Astrocyte (in vitro differentiated cells and primary cell): ENCODE measurements around the gene UBE2G2. TPM values are rescaled to one million over a fixed set of nuclear protein-coding genes. Genes with fewer than 3 reads are reported as not detected.

Experiments used
- DNase-seq: peaks from one replicate; pipeline ENCODE4 v3.0.0-alpha.2; 2010; ENCODE audit warnings: low read depth
- FAIRE-seq: peaks from 2 replicates; lab custom pipeline; 2011; peaks lifted over from hg19 to GRCh38; lab: Jason Lieb, UNC
- H2AFZ ChIP-seq: 2 replicates; pipeline ENCODE4 v1.6.0; 2012; ENCODE audit warnings: low read depth, low read length, inconsistent platforms
- H3K27ac ChIP-seq: 2 replicates; pipeline ENCODE4 v1.5.1; 2011; ENCODE audit warnings: low read depth, low read length, inconsistent platforms
- H3K27me3 ChIP-seq: 2 replicates; pipeline ENCODE4 v1.6.0; 2011; ENCODE audit warnings: low read length, inconsistent platforms; ENCODE audit not compliant: insufficient read depth
- H3K36me3 ChIP-seq: 2 replicates; pipeline ENCODE4 v1.5.1; 2011; ENCODE audit warnings: low read length, inconsistent platforms; ENCODE audit not compliant: insufficient read depth
- H3K4me1 ChIP-seq: 2 replicates; pipeline ENCODE4 v1.5.1; 2011; ENCODE audit warnings: low read length, inconsistent platforms; ENCODE audit not compliant: insufficient read depth
- H3K4me2 ChIP-seq: 2 replicates; pipeline ENCODE4 v1.6.0; 2012; ENCODE audit warnings: low read length, inconsistent platforms
- H3K4me3 ChIP-seq: 2 replicates; pipeline ENCODE4 v1.5.1; 2011; ENCODE audit warnings: low read depth, mild to moderate bottlenecking, low read length, inconsistent platforms; ENCODE audit not compliant: insufficient read depth
- H3K79me2 ChIP-seq: 2 replicates; pipeline ENCODE4 v1.6.0; 2012; ENCODE audit warnings: mild to moderate bottlenecking, low read length, inconsistent platforms; ENCODE audit not compliant: insufficient read depth
- H3K9ac ChIP-seq: 2 replicates; pipeline ENCODE4 v1.6.0; 2012; ENCODE audit warnings: mild to moderate bottlenecking, low read length, inconsistent platforms
- H3K9me3 ChIP-seq: 2 replicates; pipeline ENCODE4 v1.5.1; 2012; ENCODE audit warnings: low read depth, mild to moderate bottlenecking, low read length, inconsistent platforms; ENCODE audit not compliant: insufficient read depth
- H4K20me1 ChIP-seq: 2 replicates; pipeline ENCODE4 v1.6.0; 2012; ENCODE audit warnings: low read length, inconsistent platforms; ENCODE audit not compliant: insufficient read depth
- H3K27ac Mint-ChIP-seq: one replicate; pipeline ENCODE4 v1.8.0; 2021; ENCODE audit warnings: mild to moderate bottlenecking, mixed read lengths; ENCODE audit not compliant: unreplicated experiment
- H3K27me3 Mint-ChIP-seq: one replicate; pipeline ENCODE4 v1.8.0; 2021; ENCODE audit warnings: low read depth, mixed read lengths; ENCODE audit not compliant: unreplicated experiment
- H3K36me3 Mint-ChIP-seq: one replicate; pipeline ENCODE4 v1.8.0; 2021; ENCODE audit warnings: low read depth, mixed read lengths; ENCODE audit not compliant: unreplicated experiment
- H3K4me1 Mint-ChIP-seq: one replicate; pipeline ENCODE4 v1.8.0; 2021; ENCODE audit warnings: low read depth, mixed read lengths; ENCODE audit not compliant: unreplicated experiment
- H3K4me3 Mint-ChIP-seq: one replicate; pipeline ENCODE4 v1.8.0; 2021; ENCODE audit warnings: mild to moderate bottlenecking, moderate library complexity, mixed read lengths; ENCODE audit not compliant: unreplicated experiment
- H3K9me3 Mint-ChIP-seq: one replicate; pipeline ENCODE4 v1.8.0; 2021; ENCODE audit warnings: mild to moderate bottlenecking, mixed read lengths; ENCODE audit not compliant: unreplicated experiment
- CTCF ChIP-seq: IDR thresholded peaks from 2 replicates; pipeline ENCODE4 v1.5.1; 2011; ENCODE audit warnings: low read depth, mild to moderate bottlenecking, inconsistent platforms, low read length, moderate library complexity; ENCODE audit not compliant: insufficient read depth
- EZH2 ChIP-seq: IDR thresholded peaks from 2 replicates; pipeline ENCODE4 v1.6.1; 2012; ENCODE audit warnings: mild to moderate bottlenecking, low read length, inconsistent platforms; ENCODE audit not compliant: insufficient read depth
- total RNA-seq: library from RNA; stranded (reverse); gene quantifications from 2 replicates; pipeline ENCODE4 v1.2.1, GENCODE V29; 2021

UBE2G2 gene
- total RNA-seq, 1 donor from 2014 or later: 74.5 TPM

GRCh38 chr21:44761011-44761729 is 40.5 kb downstream of the UBE2G2 start:
- Histone ChIP-seq H3K27me3 (no peaks in the 10 kb centered on the region), H4K20me1 (peaks cover 5% of the 10 kb centered on the region), H3K27ac (no peak overlapping the region), H3K4me2 (no peak overlapping the region), H3K4me3 (no peak overlapping the region), H3K9me3 (no peaks in the 10 kb centered on the region), H3K36me3 (no peaks in the 10 kb centered on the region), H2AFZ (no peak overlapping the region), H3K4me1 (peaks cover 12% of the 10 kb centered on the region), H3K9ac (no peak overlapping the region), H3K79me2 (no peaks in the 10 kb centered on the region)
- no peak for DNase-seq
- H3K27me3 Mint-ChIP-seq: peaks cover 28% of the 10 kb centered on the region
- TF ChIP-seq EZH2: no peak
- no peak for TF ChIP-seq CTCF
- H3K4me1 Mint-ChIP-seq: peaks cover 7% of the 10 kb centered on the region
- H3K9me3 Mint-ChIP-seq: peaks cover under 1% of the 10 kb centered on the region
- no peak overlapping the region for H3K4me3 Mint-ChIP-seq
- no peak for FAIRE-seq
- no peaks in the 10 kb centered on the region for H3K36me3 Mint-ChIP-seq
- H3K27ac Mint-ChIP-seq: no peak overlapping the region

GRCh38 chr21:44760376-44760775 is 41.2 kb downstream of the UBE2G2 start:
- no peak for TF ChIP-seq CTCF
- no peak for TF ChIP-seq EZH2
- no peak overlapping the region for H2AFZ ChIP-seq
- H3K4me3 ChIP-seq: no peak overlapping the region
- FAIRE-seq (no peak), DNase-seq (no peak)
- no peaks in the 10 kb centered on the region for H3K9me3 ChIP-seq
- H3K36me3 ChIP-seq: no peaks in the 10 kb centered on the region
- no peak overlapping the region for H3K4me2 ChIP-seq
- Mint-ChIP-seq H3K27me3 (peaks cover 32% of the 10 kb centered on the region), H3K9me3 (peaks cover 5% of the 10 kb centered on the region), H3K27ac (no peak overlapping the region), H3K4me3 (no peak overlapping the region), H3K36me3 (no peaks in the 10 kb centered on the region), H3K4me1 (peaks cover 1% of the 10 kb centered on the region)
- H4K20me1 ChIP-seq: peaks cover 5% of the 10 kb centered on the region
- H3K9ac ChIP-seq: no peak overlapping the region
- H3K27me3 ChIP-seq: no peaks in the 10 kb centered on the region
- H3K27ac ChIP-seq: no peak overlapping the region
- H3K4me1 ChIP-seq: peaks cover 4% of the 10 kb centered on the region
- H3K79me2 ChIP-seq: no peaks in the 10 kb centered on the region

- Histone ChIP-seq H4K20me1 (peaks cover 4% of the 10 kb centered on the region), H3K9ac (no peak overlapping the region), H3K79me2 (no peaks in the 10 kb centered on the region), H2AFZ (no peak overlapping the region), H3K4me3 (no peak overlapping the region), H3K36me3 (no peaks in the 10 kb centered on the region), H3K27me3 (no peaks in the 10 kb centered on the region), H3K4me2 (no peak overlapping the region), H3K4me1 (no peaks in the 10 kb centered on the region), H3K9me3 (no peaks in the 10 kb centered on the region), H3K27ac (no peak overlapping the region)
- Mint-ChIP-seq H3K4me3 (no peak overlapping the region), H3K4me1 (no peaks in the 10 kb centered on the region), H3K27ac (no peak overlapping the region), H3K9me3 (peaks cover 9% of the 10 kb centered on the region), H3K36me3 (no peaks in the 10 kb centered on the region), H3K27me3 (peaks cover 32% of the 10 kb centered on the region)
- TF ChIP-seq CTCF: no peak
- no peak for TF ChIP-seq EZH2
- FAIRE-seq (no peak), DNase-seq (no peak)
These were observed 41.9 kb downstream of the UBE2G2 start for GRCh38 chr21:44759628-44760285.
